Measurements from ENCODE around the gene CA6.
A peak's percentile ranks its signal among the peaks of the same experiment; 100 is the strongest.
"Not testable (repeated sequence)": the region's sequence is repeated elsewhere in the genome, so short reads cannot be mapped to it uniquely, and the experiment has no call there.

CA6 gene

DNA sequence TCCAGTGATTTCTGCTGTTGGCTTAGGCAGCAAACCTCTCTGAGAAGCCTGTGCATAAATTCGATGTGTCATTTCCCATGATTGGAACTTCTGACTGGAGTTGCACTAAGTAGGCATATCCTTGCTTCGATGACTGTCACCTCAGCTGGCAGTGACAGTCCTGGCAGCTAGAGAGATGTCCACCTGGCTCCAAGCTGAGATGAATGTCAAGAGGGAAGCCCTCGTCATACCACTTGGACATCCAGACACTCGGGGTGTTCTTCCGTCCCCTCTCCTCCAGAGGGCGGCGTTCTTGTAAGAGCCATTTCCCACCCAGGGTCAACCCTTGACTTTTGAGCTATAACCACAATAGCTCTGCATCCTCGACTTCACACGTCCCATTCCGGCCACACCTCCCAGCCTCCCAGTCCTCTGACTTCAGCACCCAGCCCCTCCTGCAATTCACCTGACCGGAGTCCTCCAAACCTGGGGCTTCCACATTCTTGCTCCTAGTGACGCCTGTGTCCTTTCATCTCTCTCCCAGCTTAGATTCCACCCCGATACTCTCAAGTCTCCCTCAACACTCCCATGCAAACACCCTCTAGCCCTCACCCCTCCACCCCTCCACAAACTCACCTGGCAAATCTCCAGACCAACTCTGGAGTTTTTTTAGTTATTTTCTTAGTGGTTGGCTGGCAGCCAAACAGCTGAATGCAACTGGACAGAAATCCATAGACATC is 17.3 kb downstream of the CA6 start:
- no peak overlapping the region for H3K4me3 ChIP-seq (ENCODE audit: control insufficient read depth, low read depth, low read length)
- DNase-seq (ENCODE audit: low read depth) = peak; percentile 56
- TF ChIP-seq, protein P1, sequence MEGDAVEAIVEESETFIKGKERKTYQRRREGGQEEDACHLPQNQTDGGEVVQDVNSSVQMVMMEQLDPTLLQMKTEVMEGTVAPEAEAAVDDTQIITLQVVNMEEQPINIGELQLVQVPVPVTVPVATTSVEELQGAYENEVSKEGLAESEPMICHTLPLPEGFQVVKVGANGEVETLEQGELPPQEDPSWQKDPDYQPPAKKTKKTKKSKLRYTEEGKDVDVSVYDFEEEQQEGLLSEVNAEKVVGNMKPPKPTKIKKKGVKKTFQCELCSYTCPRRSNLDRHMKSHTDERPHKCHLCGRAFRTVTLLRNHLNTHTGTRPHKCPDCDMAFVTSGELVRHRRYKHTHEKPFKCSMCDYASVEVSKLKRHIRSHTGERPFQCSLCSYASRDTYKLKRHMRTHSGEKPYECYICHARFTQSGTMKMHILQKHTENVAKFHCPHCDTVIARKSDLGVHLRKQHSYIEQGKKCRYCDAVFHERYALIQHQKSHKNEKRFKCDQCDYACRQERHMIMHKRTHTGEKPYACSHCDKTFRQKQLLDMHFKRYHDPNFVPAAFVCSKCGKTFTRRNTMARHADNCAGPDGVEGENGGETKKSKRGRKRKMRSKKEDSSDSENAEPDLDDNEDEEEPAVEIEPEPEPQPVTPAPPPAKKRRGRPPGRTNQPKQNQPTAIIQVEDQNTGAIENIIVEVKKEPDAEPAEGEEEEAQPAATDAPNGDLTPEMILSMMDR (conservative IDR thresholded peaks at IDR 0.05; ENCODE audit: control insufficient read depth, insufficient read depth, low read depth, low read length) = peak; percentile 57

DNA sequence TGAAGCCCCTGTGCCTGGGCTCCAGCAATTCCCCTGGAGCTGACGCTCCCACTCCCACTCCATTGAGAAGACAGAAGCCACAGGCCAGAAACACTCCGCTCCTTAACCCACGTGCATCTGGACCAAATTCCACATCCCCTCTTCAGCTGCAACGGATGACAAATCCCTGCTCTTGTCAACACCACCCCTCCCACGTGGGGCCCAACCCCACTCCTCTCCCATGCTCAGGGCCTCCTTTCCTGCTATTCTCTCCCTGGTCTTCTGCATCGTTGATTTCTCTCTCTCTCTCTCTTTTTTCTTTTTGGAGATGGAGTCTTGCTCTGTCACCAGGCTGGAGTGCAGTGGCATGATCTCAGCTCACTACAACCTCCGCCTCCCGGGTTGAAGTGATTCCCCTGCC is 18.3 kb downstream of the CA6 start:
- H3K4me3 ChIP-seq (ENCODE audit: control insufficient read depth, low read depth, low read length) = no peak overlapping the region
- no peak for DNase-seq (ENCODE audit: low read depth)
- TF ChIP-seq, protein P1 (conservative IDR thresholded peaks at IDR 0.05; ENCODE audit: control insufficient read depth, insufficient read depth, low read depth, low read length) = no peak

DNA sequence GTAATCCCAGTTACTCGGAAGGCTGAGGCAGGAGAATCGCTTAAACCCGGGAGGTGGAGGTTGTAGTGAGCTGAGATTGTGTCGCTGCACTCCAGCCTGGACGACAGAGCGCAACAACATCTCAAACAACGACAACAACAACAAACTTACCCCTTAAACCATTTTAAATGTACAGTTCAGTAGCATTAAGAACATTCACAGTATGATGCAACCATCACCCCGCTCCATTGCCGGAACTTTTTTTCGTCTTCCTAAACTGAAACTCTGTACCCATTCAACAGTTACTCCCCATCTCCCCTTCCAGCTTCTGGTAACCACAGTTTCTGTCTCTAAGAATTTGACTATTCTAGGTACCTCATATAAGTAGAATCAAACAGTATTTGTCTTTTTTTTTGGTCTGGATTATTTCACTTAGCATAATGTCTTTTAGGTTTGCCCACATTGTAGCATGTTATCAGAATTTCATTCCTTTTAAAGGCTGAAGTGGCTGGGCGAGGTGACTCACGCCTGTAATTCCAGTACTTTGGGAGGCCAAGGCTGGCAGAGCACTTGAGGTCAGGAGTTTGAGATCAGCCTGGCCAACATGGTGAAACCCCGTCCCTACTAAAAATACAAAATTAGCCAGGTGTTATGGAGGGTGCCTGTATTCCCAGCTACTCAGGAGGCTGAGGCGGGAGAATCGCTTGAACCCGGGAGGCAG is 19.6 kb downstream of the CA6 start:
- DNase-seq (ENCODE audit: low read depth) = no peak
- H3K4me3 ChIP-seq (ENCODE audit: control insufficient read depth, low read depth, low read length) = no peak overlapping the region
- TF ChIP-seq, protein P1 (conservative IDR thresholded peaks at IDR 0.05; ENCODE audit: control insufficient read depth, insufficient read depth, low read depth, low read length) = no peak

DNA sequence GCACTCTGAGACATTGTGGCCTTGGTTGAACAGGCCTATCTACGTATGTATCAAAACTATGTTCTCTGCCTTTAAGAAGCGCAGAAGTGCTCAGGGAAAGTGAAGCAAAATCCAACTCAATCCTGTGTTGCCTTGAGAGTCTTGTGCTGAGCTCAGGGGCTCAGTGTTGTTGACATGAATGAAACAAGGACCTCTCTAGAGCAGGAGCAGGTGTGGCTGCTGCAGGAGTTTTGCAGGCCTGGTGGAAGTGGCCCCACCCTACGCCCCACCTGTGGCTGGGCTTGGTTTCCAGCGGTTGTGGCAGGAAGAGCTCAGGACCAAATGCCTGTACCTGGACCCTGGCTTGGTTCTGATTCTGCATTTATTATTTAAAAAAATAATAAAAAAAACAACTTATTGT is 20.9 kb downstream of the CA6 start:
- no peak overlapping the region for H3K4me3 ChIP-seq (ENCODE audit: control insufficient read depth, low read depth, low read length)
- TF ChIP-seq, protein P1 (conservative IDR thresholded peaks at IDR 0.05; ENCODE audit: control insufficient read depth, insufficient read depth, low read depth, low read length) = no peak
- no peak for DNase-seq (ENCODE audit: low read depth)

DNA sequence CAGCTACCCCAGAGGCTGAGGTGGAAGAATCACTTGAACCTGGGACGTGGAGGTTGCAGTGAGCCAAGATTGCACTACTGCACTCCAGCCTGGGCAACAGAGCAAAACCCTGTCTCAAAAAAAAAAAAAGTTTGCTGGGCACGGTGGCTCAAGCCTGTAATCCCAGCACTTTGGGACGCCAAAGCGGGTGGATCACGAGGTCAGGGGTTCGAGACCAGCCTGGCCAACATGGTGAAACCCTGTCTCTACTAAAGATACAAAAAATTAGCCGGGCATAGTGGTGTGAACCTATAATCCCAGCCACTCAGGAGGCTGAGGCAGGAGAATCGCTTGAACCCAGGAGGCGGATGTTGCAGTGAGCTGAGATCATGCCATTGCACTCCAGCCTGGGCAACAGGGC is 23.2 kb downstream of the CA6 start:
- H3K4me3 ChIP-seq (ENCODE audit: control insufficient read depth, low read depth, low read length); DNase-seq (ENCODE audit: low read depth): not testable (repeated sequence)

DNA sequence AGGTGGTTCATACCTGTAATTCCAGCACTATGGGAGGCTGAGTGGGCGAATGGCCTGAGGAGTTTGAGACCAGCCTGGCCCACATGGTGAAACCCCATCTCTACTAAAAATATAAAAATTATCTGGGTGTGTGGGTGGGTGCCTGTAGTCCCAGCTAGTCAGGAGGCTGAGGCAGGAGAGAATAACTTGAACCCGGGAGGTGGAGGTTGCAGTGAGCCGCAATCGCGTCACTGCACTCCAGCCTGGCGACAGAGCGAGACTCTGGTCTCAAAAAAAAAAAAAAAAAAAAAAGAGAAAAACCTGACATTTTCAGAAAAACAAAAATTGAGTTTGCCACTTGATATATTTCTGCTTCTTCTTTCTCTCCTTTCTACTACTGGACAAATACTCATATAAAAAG is 24.3 kb downstream of the CA6 start:
- no peak overlapping the region for H3K4me3 ChIP-seq (ENCODE audit: control insufficient read depth, low read depth, low read length)
- DNase-seq (ENCODE audit: low read depth) = no peak

DNA sequence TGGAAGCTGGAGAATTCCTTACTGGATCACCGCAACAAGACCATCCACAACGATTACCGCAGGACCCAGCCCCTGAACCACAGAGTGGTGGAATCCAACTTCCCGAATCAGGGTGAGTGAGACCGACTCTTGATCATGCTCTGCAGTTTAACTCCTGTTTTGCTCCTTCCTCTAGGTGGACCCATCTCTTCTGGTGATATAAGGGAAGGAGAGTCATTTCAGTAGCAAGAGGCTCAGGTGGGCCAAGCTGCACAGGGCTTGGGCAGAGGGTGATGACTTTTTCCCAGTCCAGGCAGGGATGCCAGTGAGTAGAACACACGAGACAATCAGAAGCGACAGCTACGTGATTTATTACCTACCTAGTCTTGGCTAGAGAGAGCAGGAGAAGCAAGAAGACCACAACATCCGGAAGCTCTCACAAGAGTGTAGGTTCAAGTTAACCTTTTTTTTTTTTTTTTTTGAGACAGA is 25.2 kb downstream of the CA6 start:
- no peak for DNase-seq (ENCODE audit: low read depth)
- TF ChIP-seq, protein P1 (conservative IDR thresholded peaks at IDR 0.05; ENCODE audit: control insufficient read depth, insufficient read depth, low read depth, low read length) = no peak
- no peak overlapping the region for H3K4me3 ChIP-seq (ENCODE audit: control insufficient read depth, low read depth, low read length)

More for the DNA sequence above, 24.3 kb downstream of the CA6 start:
- TF ChIP-seq, protein P1 (conservative IDR thresholded peaks at IDR 0.05; ENCODE audit: control insufficient read depth, insufficient read depth, low read depth, low read length) = no peak
